GM18498 (cell line): ENCODE measurements around the gene ODAD2.
"Not testable (repeated sequence)": the region's sequence is repeated elsewhere in the genome, so short reads cannot be mapped to it uniquely, and the experiment has no call there.

Experiments
- ATAC-seq: cut with Tn5 transposase; IDR thresholded peaks from one replicate; pipeline ENCODE4 v1.9.1; 2021; ENCODE audit warnings: mild to moderate bottlenecking, moderate library complexity; ENCODE audit not compliant: unreplicated experiment

Gene ODAD2

GRCh38 chr10:27998954-27999275 lies at the start of gene ODAD2:
Gene ODAD2, minus strand, starts transcription at chr10:27999079. Its CDS starts 3,937 bp downstream, at chr10:27995142.
- no peak for ATAC-seq

DNA sequence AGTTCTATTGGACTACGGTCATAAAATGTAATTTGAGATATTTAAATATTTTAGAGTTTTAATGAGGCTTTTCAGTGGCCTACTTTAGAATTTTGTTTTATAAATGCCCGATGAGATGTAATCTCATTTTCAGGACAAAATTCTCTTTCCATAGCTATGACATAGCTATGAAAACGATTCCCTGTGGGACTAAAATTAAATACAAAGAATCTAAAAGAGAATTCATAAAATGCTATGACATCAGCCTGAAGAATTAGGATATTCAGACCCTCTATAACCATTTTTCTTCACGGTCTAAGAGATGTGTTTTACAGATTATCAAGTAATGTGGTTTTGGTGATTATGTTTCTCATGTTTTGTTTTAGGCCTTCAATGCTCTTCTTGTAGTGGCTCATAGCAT lies 48.2 kb upstream of the ODAD2 start:
- no peak for ATAC-seq

DNA sequence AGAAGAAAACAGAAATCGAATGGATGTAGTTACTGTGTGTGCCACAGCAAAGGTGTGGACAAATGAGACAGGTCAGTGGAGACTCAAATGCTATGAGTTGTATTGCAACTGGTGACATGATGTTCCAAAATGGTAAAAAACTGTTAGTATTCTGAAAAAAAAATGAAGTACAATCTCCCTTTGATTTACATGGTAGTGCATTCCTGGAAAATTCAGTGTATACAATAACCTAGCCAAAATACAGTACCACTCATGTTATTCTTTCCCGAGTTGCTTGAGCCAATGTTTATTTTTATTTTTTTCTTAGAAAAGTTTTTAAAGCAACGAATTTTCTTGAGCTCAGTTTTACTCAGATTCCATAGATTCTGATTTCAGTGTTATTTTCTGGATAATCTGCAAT lies 47.7 kb upstream of the ODAD2 start:
- ATAC-seq = no peak

DNA sequence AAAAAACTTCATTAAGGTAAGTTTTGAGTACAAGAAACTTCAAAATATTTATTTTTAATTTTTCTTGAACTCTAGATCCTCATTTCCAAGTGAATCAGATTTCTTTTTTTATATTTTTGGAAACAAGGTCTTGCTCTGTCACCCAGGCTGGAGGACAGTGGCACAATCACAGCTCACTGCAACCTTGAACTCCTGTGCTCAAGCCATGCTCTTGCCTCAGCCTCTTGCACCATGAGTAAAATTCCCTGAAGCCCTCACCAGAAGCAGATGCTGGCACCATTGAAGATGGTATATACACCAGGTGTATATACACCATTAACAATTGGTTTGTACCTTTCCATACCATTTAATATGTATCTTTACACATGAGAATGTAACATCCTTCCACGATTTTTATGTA lies 45.1 kb upstream of the ODAD2 start:
- ATAC-seq = no peak

- ATAC-seq = no peak
Observed at GRCh38 chr10:28036587-28036986, 37.7 kb upstream of the ODAD2 start.

DNA sequence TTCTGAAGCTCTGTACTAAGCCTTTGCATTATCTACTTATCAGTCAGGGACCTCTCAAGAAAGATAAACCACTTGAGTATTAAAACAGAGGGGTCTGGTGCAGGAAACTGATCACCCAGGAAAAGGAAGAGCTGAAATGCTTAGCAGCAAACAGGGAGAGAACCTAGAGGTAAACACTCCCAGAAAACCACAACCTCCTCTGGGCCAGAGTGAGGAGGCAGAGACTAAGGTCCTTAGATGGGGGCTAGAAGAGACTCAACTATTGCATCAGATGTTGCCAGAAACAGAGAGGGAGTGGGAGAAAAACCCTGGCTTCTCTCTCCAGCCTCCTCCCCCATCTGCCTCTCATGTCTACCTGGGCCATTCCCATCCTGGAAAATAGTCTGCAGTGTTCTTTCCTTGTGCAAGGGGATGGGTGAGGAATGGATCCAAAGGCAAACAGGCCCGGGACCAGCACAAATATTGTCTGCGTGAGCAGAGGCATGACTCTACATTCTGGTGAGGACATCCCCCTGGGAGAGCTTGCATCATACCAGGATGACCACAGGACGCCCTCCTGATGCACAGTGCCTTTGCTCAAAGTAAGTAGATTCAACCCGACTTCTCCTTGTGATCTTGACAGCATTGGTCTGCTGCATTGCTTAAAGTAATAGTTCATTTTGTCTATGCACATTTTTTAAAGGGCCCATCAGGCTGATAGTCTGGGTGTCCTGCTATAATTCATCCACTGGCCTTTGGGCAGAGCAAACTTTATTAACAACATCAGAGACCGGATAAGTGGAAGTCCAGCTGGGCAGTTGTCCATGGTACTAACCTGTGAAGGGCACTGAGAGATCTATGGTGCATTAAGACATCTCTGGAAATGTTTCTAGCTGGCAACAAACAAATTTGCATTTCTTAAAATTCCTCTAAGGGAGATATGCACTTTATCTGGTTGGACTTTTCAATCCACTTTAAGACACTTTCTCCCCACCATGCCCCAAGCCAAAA lies 22.4 kb upstream of the ODAD2 start:
- no peak for ATAC-seq

- no peak for ATAC-seq
Observed at GRCh38 chr10:28020080-28020860, 21.4 kb upstream of the ODAD2 start.

DNA sequence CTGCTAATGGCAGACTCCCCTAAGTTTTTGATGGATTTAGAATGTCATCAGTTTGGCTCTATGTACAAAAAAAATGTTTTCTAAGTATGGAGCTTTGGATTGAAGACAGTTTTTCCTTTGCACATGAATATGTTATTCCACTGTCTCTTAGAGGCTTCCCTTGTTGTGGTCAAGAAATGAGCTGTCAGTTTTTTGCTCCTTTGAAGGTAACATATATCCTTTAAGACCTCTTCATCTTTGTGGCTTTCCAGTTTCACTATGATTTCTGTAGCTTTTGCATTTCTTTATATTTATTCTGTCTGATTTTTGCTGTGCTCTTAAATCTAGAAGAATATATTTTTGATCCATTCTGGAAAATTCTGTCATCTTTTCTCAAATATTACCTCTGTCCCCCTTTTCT lies 15.8 kb upstream of the ODAD2 start:
- no peak for ATAC-seq

DNA sequence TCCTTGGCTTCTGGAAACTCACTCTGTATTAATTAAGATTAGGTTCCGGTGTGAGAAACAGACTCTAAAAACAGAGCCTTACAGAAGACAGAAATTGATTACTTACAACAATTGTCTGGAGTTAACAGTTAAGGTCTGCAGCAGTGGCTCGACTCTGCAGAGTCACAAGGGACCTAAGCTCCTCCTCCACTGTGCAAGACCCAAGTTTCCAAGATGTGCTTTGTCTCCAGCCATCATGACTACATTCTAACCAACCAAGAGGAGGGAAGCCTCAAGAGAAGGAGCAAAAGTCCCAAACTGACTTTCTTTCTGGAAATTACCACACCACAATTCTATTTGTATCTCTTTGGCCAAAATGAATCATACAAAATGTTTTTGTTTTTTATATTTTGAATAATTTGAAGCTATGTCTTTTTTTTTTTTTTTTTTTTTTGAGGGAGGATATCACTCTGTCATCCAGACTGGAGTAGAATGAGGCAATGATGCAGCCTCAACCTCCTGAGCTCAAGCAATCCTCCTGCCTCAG lies 14.2 kb upstream of the ODAD2 start:
- ATAC-seq = no peak

- ATAC-seq = no peak
Observed at GRCh38 chr10:28010821-28011220, 11.9 kb upstream of the ODAD2 start.

DNA sequence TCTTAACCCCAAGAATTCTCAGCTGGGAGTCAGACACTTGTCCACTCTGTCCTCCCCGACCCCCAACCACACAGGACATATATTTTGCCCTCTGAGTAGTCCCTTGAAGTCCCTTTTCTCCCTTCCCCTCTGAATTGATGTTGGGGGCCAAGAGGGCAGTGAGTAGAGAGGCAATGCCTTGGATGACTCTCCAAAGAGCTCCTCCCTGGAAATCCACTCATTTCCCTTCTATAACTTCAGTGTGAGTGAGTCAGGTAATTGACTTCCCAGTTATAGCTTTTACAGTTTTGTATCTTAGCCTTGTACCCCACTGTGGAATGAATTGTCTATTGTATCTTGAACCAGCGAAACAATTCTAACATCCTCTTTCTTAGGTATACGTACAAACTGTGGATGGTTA lies 9.2 kb upstream of the ODAD2 start:
- no peak for ATAC-seq

DNA sequence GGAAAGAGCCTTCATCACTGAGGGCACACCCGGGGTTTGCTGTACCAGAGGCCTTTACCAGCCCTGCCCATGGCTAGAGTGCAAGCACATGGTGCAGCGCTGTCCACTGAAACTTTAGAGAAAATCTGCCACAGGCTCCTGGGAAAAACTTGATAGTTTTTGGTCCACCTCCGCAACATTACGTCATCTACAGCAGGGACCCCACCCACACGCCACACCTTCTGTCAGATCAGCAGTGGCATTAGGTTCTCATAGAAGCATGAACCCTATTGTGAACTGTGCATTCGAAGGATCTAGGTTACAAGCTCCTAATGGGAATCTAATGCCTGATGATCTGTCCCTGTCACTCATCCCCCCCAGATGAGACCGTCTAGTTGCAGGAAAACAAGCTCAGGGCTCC lies 2.5 kb upstream of the ODAD2 start:
- no peak for ATAC-seq

- no peak for ATAC-seq
Observed at GRCh38 chr10:27998178-27998953, 513 bp downstream of the ODAD2 start.

GRCh38 chr10:27997865-27998177 lies 1.1 kb downstream of the ODAD2 start:
- ATAC-seq = no peak

GRCh38 chr10:27995311-27995710 lies 3.6 kb downstream of the ODAD2 start:
- ATAC-seq = no peak

GRCh38 chr10:27989357-27989756 lies 9.5 kb downstream of the ODAD2 start:
- ATAC-seq = not testable (repeated sequence)

- ATAC-seq = no peak
Observed at GRCh38 chr10:27986821-27987220, 12.1 kb downstream of the ODAD2 start.

- ATAC-seq = no peak
Observed at GRCh38 chr10:27982875-27983543, 15.9 kb downstream of the ODAD2 start.

DNA sequence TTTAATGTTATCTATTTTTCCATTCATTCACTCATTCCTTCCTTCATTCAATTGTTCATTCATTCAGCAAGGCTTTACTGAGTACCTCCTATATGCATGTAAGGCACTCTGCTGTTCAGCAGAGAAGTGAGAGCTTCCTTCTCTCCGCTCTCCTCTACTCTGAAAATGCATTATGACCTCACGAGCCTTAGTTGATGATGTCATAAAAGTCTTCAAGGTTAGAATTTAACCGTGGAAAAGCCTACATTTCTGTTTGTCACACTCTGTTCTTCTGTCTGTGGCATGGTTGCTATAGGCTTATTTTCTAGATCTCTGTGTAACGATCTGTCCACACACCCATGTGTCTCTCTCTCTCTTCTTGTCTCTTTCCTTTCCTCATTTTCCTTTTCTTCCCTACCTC lies 17.1 kb downstream of the ODAD2 start:
- no peak for ATAC-seq

DNA sequence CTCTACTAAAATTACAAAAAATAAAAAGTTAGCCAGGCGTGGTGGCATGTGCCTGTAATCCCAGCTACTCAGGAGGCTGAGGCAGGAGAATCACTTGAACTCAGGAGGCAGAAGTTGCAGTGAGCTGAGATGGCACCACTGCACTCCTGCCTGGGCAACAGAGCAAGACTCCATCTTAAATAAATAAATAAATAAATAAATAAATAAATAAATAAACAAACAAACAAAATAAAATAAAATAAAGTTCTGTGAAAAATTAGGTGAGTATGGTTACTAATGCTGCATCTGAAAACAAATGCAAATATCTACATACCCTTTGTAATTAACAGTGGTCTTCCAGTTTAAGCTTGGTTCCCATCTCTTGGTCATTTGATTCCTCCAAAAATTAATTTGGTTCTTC lies 28.1 kb downstream of the ODAD2 start:
- ATAC-seq = not testable (repeated sequence)

DNA sequence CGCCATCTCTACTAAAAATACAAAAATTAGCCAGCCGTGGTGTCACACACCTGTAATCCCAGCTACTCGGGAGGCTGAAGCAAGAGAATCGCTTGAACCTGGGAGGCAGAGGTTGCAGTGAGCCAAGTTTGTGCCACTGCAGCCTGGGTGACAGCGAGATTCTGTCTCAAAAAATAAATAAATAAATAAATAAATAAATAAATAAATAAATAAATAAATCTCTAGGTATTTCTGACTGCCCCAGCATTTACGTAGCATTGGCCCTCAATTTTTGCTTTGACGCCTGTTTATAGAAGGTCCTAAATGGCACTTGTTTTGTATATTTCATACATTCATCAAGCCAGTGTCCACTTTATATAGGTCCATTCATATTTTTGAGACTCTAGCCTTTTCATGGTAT lies 28.9 kb downstream of the ODAD2 start:
- not testable (repeated sequence) for ATAC-seq
